Measurements from ENCODE around the gene MID1. TPM values are rescaled to one million over a fixed set of nuclear protein-coding genes. Genes with fewer than 3 reads are reported as not detected.

Gene MID1
- 17.2 and 23.8 TPM in 2 replicates for total RNA-seq (2014; rRNA removed; shearing (Covaris generic))
- 6.5 and 9.6 TPM in 2 replicates for polyA plus RNA-seq (2015; cell fraction: cytosol; rRNA removed)
- 20.0 and 22.8 TPM in 2 replicates for polyA plus RNA-seq (2015; cell fraction: nucleus; rRNA removed)

GRCh38 chrX:10620121-10620699 is at the start of gene MID1:
MID1 (minus strand) TSS chrX:10620585; CDS start chrX:10567547, 53,038 bp downstream.
- DNase-seq (ENCODE audit: low read depth), result peak; percentile 85

DNA sequence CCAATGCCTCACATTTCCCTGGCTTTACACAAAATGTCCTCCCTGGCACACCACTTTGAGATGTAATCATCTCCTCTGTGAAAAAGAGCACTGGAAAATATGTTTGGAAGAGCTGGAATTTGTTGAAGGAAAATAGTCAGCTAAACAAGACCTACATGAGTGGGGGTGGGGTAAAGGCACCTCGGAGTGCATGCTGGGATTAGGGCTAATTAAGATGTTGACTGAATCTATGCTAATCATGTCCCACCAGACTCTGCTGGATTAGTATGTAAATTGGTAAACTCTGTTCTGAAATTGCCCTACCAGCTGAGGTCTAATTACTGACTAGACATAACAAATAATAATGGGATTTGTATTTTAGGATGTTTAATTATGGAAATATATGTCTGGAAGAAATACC is 46.8 kb upstream of the MID1 start:
- DNase-seq (ENCODE audit: low read depth), result no peak

- DNase-seq (ENCODE audit: low read depth), result no peak
Measured at GRCh38 chrX:10666102-10666501, 45.7 kb upstream of the MID1 start.

GRCh38 chrX:10665681-10666080 is 45.3 kb upstream of the MID1 start:
- DNase-seq (ENCODE audit: low read depth), result no peak

DNA sequence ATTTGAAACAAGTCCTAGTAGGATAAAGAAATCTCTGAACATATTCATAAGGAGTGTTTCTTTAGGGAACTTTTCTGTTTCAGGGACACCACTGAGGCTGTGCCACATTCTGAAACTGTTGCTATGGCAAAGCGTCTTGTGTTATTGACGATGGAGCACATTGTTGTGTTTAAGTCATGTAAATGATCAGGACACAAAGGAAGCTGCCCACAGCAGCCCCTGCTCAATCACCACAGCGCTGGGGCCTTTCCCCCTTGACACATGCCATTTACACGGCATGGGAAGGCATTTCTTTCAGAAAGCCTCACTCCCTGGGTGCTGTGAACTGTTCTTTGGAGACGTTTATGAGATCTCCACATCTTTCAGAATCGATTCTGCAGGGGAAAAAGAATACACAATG is 39.8 kb upstream of the MID1 start:
- no peak for DNase-seq (ENCODE audit: low read depth)

GRCh38 chrX:10656214-10656613 is 35.8 kb upstream of the MID1 start:
- no peak for DNase-seq (ENCODE audit: low read depth)

DNA sequence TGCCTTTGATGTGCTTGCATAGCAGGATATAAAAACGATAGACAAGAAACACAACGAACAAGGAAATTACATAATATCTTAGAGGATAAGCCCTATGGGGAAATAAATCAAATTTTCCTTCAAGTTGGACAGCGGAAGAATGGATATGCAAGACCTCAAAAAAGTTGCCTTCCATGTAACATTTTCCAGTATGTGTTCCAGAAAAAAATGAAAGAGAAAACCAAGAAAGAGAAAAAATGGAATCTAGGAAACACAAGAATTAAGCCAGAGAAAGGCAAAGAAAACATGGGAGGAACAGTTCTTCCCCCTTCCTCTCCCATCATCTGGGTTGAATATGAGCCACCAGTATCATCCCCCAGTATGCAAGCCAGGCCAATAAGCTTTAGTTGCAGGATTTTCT is 34.6 kb upstream of the MID1 start:
- DNase-seq (ENCODE audit: low read depth), result no peak

DNA sequence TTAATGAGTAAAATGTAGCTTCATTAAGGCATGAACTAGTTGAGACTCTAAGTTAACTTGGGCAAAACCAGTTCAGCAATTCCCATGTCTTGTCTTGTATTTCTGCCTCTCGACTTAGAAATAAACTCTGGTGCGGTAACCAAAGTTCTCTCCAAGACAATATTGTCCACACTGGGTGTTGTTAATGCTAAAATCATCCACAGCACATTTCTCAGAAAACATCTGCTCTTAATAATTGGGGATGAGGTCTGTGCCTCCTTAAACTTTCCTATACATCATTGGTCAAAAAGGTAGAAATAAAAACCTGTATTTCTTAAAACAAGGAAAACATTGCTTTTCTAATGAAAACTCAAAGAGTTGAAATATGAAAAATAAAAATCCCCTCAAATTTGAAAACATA is 32.9 kb upstream of the MID1 start:
- no peak for DNase-seq (ENCODE audit: low read depth)

DNA sequence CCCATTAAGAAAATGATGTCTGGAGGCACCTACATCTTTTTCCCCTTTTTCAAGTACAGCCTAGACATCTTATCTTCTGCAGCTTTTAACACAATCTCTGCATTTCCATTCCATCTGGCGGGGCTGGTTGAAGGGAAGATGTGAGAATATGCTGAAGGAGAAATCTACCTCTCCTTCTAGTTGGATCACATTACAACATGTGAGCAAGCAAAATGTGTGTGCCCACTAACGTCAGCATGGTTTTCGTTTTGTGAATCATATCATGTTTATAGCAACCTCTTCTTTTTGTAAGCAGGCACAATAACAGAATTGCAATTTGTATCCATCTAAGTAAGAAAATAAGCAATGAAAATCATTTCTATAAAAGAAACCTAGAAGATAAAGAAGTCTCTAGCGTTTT is 28.9 kb upstream of the MID1 start:
- DNase-seq (ENCODE audit: low read depth), result no peak

- DNase-seq (ENCODE audit: low read depth), result peak; percentile 61
Measured at GRCh38 chrX:10648614-10649013, 28.2 kb upstream of the MID1 start.

- DNase-seq (ENCODE audit: low read depth), result no peak
Measured at GRCh38 chrX:10636851-10637250, 16.5 kb upstream of the MID1 start.

GRCh38 chrX:10636337-10636736 is 16.0 kb upstream of the MID1 start:
- peak; percentile 59 for DNase-seq (ENCODE audit: low read depth)

DNA sequence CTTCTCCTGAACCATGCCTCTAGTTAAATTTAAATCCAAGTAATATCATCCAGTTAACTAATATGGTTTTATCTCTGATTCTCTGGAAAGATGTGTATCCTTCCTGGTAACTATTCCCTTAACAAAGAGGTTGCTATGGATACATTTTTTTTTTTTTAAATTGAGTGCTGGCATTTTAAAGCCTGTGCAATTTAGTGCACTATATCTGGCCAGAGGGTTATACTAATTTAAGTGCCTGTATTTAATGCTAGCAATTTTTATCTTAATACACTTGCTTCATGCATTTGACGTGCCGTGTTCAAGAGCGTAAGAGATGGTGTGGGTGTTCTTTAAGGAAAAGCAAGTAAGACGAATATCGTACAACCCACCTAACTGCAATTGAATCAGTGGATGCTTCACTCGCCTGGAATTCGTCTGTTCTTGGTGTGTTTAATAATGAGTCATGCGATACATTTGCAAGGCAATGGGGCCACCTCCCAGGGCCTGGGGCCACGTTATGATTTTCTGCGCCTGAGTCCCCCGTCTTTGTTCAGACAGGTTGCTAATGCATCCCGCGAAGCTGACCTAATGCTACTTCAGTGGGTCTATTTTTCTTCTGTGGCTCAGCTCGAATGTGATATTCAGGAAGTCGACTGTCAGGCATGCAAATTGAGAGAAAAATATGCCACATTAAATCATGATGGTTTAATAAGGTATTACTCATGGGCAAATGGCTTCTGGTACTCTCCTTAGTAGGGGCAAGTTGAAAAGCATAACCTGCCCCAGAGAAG is 14.2 kb upstream of the MID1 start:
- DNase-seq (ENCODE audit: low read depth), result peak; percentile 94

DNA sequence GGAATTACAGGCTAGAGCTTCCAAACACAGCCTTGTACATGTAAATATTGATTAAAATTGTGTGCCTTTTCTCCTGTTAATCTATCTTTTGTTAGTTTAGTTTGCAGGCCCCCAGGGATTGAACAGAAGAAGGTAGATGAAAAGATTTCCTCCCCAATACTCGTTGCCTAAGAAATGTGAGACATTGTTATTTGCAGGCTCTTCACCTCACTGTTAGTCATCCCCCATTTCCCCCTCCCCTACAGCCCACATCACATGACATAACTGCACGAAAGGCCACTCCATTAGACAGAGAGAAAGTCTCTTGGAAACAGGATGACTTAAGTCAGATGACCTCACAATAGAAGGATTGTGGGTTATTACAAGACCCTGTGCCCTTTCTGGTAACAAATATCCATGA is 13.3 kb upstream of the MID1 start:
- DNase-seq (ENCODE audit: low read depth), result peak; percentile 90

- no peak for DNase-seq (ENCODE audit: low read depth)
Measured at GRCh38 chrX:10631416-10632145, 11.2 kb upstream of the MID1 start.

DNA sequence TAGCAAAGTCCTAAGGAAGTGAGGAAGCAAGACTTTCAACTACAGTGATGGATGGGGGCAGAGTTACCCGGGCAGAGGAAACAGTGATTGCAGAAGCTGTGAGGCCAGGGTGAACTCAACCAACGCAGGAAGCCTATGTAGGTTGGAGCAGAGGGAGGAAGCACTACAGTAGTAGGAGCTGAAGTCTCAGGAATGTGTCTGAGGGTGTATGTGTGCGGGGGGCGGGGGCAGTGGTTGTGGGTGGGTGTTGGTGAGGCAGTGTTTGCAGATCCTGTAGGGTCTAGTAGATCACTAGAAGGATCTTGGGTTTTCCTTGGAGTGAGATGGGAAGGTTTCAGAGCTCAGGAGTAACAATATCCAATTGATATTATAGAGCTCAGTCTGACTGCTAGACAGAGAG is 9.9 kb upstream of the MID1 start:
- DNase-seq (ENCODE audit: low read depth), result no peak

- no peak for DNase-seq (ENCODE audit: low read depth)
Measured at GRCh38 chrX:10629905-10630304, 9.5 kb upstream of the MID1 start.

- peak; percentile 87 for DNase-seq (ENCODE audit: low read depth)
Measured at GRCh38 chrX:10628906-10629305, 8.5 kb upstream of the MID1 start.

DNA sequence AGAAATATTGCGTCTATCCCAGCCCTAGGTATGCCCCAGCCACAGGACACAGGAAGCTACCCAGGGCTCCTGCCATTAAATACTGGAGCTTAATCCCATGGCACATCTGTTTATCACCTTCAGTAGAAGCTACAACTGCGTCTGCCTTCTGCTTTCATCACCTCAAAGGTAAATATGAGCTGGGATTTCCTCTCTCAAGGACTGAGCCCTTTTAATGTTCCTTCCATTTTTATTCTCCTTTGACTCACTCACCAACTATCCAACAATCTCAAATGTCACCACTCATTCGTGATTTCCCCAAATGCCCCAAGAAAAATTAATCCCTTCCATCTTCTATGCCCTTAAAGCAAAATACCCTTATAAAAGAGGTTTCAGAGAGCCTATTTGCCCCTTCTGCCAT is 1.8 kb upstream of the MID1 start:
- DNase-seq (ENCODE audit: low read depth), result no peak

DNA sequence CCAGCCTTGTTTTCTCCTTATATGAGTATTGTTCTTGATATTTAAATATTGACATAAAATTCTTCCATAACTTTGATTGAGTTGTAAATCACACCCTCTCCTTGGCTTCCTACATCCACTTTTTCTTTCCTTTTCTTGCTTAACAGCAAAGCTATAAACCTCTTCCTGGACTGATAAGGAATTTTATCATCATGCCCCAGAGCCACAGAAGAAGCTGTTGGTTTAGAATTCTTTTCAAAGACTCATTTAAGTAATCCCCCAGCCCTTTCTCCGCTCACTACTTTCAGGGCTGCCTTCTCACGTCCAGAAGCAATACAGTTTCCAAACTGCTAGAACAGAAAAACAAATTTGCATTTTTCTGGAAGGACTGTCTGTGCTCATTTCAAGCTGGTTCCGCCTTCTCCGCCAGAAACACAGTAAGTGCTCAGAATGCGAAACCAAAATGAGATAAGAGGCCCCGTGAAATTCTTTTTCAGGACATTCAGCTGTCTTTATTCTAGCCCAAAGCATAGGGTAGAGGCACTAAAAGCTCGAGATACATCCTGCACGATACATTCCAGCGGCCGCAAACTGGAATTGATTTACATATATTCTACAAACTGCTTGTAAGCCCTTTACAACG is 849 bp downstream of the MID1 start:
- no peak for DNase-seq (ENCODE audit: low read depth)

GRCh38 chrX:10618961-10619360 is 1.4 kb downstream of the MID1 start:
- no peak for DNase-seq (ENCODE audit: low read depth)

DNA sequence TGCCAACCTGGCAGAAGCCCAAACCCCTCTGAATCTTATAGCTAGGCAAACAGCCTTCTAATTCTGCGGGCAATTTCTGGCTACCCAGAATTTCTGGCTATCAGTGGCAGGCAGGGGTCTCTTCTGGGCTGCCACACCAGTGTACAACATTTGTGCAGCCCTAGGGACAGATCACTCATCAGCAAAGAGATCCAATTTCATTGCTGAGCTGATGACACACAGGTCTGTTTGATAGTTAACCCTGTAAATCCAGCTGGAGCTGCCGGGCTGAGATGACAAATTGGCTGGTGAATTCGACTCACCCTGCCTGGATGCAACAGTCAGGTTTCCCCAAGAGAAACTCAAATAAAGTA is 2.4 kb downstream of the MID1 start:
- peak; percentile 73 for DNase-seq (ENCODE audit: low read depth)
